Measurements from ENCODE around the gene SMIM35. TPM values are rescaled to one million over a fixed set of nuclear protein-coding genes. Genes with fewer than 3 reads are reported as not detected.

The SMIM35 gene
- total RNA-seq, 1 experiment from 2014 or later = not detected

DNA sequence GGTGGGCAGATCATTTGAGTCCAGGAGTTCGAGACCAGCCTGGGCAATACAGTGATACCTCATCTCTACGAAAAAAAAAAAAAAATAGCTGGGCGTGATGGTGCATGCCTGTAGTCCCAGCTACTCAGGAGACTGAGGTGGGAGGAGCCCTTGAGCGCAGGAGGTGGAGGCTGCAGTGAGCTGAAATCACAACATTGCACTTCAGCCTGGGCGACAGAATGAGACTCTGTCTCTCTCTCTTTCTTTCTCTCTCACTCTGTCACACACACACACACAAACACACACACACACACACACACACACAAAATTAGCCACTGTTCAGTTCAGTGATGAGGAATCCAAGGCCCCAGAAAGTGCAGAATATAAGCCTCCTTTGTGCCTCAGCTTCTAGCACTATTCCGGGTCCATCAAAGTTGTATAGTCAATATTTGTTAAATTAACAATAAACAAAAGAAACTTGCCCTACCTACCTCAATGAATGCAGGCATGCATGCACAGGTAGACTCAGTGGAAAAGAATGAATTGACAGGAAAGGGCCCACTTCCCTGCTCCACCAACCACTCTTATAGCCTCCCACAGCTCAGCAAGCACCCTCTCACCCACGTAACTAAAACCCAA, 3.9 kb upstream of the SMIM35 start:
- Histone ChIP-seq H3K4ac (ENCODE audit: low read depth, low read length) (no peak overlapping the region), H3K4me2 (ENCODE audit: insufficient read depth, insufficient read length, low read length) (no peak overlapping the region), H2BK5ac (ENCODE audit: insufficient read length, low read length) (no peak overlapping the region), H3K27ac (ENCODE audit: insufficient read length, low read depth, low read length) (no peak overlapping the region), H2BK20ac (ENCODE audit: low read depth, low read length, poor library complexity, severe bottlenecking) (no peak overlapping the region), H3K79me2 (ENCODE audit: insufficient read depth, low read length) (no peaks in the 10 kb centered on the region), H2AK5ac (ENCODE audit: insufficient read length, low read length) (no peak overlapping the region), H4K5ac (ENCODE audit: insufficient read length, low read depth, low read length) (no peak overlapping the region), H4K8ac (replicated peaks; ENCODE audit: insufficient read length, low read depth, low read length) (no peak overlapping the region), H3T11ph (ENCODE audit: low read length) (no peak overlapping the region), H2BK15ac (ENCODE audit: low read depth, low read length) (no peak overlapping the region), H3K79me1 (ENCODE audit: insufficient read depth, low read depth, low read length, poor library complexity, severe bottlenecking) (no peaks in the 10 kb centered on the region), H3K9ac (ENCODE audit: extremely low read depth, insufficient read length, low read length) (no peak overlapping the region), H2AFZ (ENCODE audit: low read length) (no peak overlapping the region), H3K9me3 (ENCODE audit: control insufficient read depth, low read depth, low read length) (no peaks in the 10 kb centered on the region), H3K23me2 (ENCODE audit: insufficient read length, low read depth, low read length, poor library complexity, severe bottlenecking) (no peaks in the 10 kb centered on the region), H3K18ac (ENCODE audit: insufficient read length, low read depth, low read length) (no peak overlapping the region), H3K23ac (ENCODE audit: insufficient read length, low read depth, low read length) (no peak overlapping the region), H3K4me1 (ENCODE audit: insufficient read depth, low read length) (no peaks in the 10 kb centered on the region), H3K14ac (ENCODE audit: insufficient read depth, low read length) (no peak overlapping the region), H3K27me3 (ENCODE audit: insufficient read depth, low read length) (no peaks in the 10 kb centered on the region; the same call in 1 of the 2 replicates), H4K91ac (ENCODE audit: insufficient read length, low read depth, low read length) (no peak overlapping the region), H4K20me1 (ENCODE audit: control insufficient read depth, insufficient read depth, insufficient read length) (no peaks in the 10 kb centered on the region), H3K56ac (ENCODE audit: insufficient read length, low read depth, low read length) (no peak overlapping the region), H2BK12ac (ENCODE audit: insufficient read length, low read depth, low read length) (no peak overlapping the region), H2BK120ac (ENCODE audit: low read depth, low read length, poor library complexity, severe bottlenecking) (no peak overlapping the region)
- peaks cover 0 to 4% (median 0%) of the 10 kb centered on the region in 3 experiments; a peak in 2 of 7 replicates for H3K36me3 Mint-ChIP-seq (ENCODE audit: insufficient read depth in 1 of 3, low read depth in 3 of 3)
- no peak for DNase-seq
- H3K4me3 Mint-ChIP-seq = no peak overlapping the region
- H3K27me3 Mint-ChIP-seq (ENCODE audit: low read depth) = peaks cover 18% of the 10 kb centered on the region
- peaks cover 0 to 14% of the 10 kb centered on the region in 2 experiments; a peak in 3 of 4 replicates for H3K4me1 Mint-ChIP-seq
- peaks cover 0 to 9% of the 10 kb centered on the region in 2 experiments; a peak in 3 of 5 replicates for H3K9me3 Mint-ChIP-seq
- WGBS (ENCODE audit: extremely low coverage, insufficient read length, low lambda C conversion rate) = no CpG with 5 or more reads among the region's 7 CpGs
- no peak overlapping the region for H3K27ac Mint-ChIP-seq
- TF ChIP-seq, protein P1, sequence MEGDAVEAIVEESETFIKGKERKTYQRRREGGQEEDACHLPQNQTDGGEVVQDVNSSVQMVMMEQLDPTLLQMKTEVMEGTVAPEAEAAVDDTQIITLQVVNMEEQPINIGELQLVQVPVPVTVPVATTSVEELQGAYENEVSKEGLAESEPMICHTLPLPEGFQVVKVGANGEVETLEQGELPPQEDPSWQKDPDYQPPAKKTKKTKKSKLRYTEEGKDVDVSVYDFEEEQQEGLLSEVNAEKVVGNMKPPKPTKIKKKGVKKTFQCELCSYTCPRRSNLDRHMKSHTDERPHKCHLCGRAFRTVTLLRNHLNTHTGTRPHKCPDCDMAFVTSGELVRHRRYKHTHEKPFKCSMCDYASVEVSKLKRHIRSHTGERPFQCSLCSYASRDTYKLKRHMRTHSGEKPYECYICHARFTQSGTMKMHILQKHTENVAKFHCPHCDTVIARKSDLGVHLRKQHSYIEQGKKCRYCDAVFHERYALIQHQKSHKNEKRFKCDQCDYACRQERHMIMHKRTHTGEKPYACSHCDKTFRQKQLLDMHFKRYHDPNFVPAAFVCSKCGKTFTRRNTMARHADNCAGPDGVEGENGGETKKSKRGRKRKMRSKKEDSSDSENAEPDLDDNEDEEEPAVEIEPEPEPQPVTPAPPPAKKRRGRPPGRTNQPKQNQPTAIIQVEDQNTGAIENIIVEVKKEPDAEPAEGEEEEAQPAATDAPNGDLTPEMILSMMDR (conservative IDR thresholded peaks at IDR 0.05) = no peak

Data from H9 (cell line).